Fibroblast of lung (primary cell): ENCODE data around the gene ACSF2. TPM values are rescaled to one million over a fixed set of nuclear protein-coding genes. Genes with fewer than 3 reads are reported as not detected.

Source experiments
- DNase-seq, 2 donors: peaks; one replicate each; pipeline versions ENCODE4 v3.0.0 to v3.0.0-alpha.2; 2010; ENCODE audit warnings: low read depth in 2 of 2
- H2AFZ ChIP-seq: 2 replicates; pipeline ENCODE4 v1.5.1; 2012; ENCODE audit warnings: low read length, control low read depth, inconsistent platforms
- H3K27ac ChIP-seq: 2 replicates; pipeline ENCODE4 v1.5.1; 2011; ENCODE audit warnings: low read length, control low read depth; ENCODE audit not compliant: insufficient read depth
- H3K27me3 ChIP-seq: 2 replicates; pipeline ENCODE4 v1.5.1; 2011; ENCODE audit warnings: mild to moderate bottlenecking, low read length; ENCODE audit not compliant: control insufficient read depth, insufficient read depth
- H3K36me3 ChIP-seq: 2 replicates; pipeline ENCODE4 v1.5.1; 2011; ENCODE audit warnings: low read length; ENCODE audit not compliant: control insufficient read depth, insufficient read depth
- H3K4me1 ChIP-seq: 2 replicates; pipeline ENCODE4 v1.5.1; 2011; ENCODE audit warnings: low read length; ENCODE audit not compliant: control insufficient read depth, insufficient read depth; ENCODE audit errors: extremely low read depth
- H3K4me2 ChIP-seq: 2 replicates; pipeline ENCODE4 v1.5.1; 2011; ENCODE audit warnings: low read length, control low read depth; ENCODE audit not compliant: insufficient read depth; ENCODE audit errors: extremely low read depth
- H3K4me3 ChIP-seq, 4 experiments: fragments of 200-600 bp in 1 of 4; sonication (generic) in 1 of 4; replicated peaks in 1 of 4; 2 replicates each; pipeline ENCODE4 v1.5.1; 2011 to 2016; ENCODE audit warnings: low read length in 4 of 4, low read depth in 3 of 4, mild to moderate bottlenecking in 3 of 4, control low read depth in 2 of 4, inconsistent platforms in 1 of 4, mixed read lengths in 1 of 4; ENCODE audit not compliant: insufficient read depth in 1 of 4; ENCODE audit errors: control extremely low read depth in 1 of 4
- H3K79me2 ChIP-seq: 2 replicates; pipeline ENCODE4 v1.5.1; 2012; ENCODE audit warnings: mild to moderate bottlenecking, low read length, inconsistent platforms; ENCODE audit not compliant: control insufficient read depth, insufficient read depth
- H3K9ac ChIP-seq: 2 replicates; pipeline ENCODE4 v1.5.1; 2011; ENCODE audit warnings: mild to moderate bottlenecking, low read length, control low read depth; ENCODE audit not compliant: insufficient read depth
- H3K9me3 ChIP-seq: 2 replicates; pipeline ENCODE4 v1.5.1; 2012; ENCODE audit warnings: low read depth, low read length; ENCODE audit not compliant: control insufficient read depth, insufficient read depth
- H4K20me1 ChIP-seq: 2 replicates; pipeline ENCODE4 v1.5.1; 2011; ENCODE audit warnings: low read length; ENCODE audit not compliant: control insufficient read depth, insufficient read depth; ENCODE audit errors: extremely low read depth
- CTCF ChIP-seq, 2 donors: IDR thresholded peaks in 1 of 2; conservative IDR thresholded peaks in 1 of 2; 1 replicate in 1 of 2; 2 replicates in 1 of 2; pipeline ENCODE4 v1.5.1; 2011 to 2012; ENCODE audit warnings: low read length in 2 of 2, control low read depth in 1 of 2, inconsistent platforms in 1 of 2, low read depth in 1 of 2, mild to moderate bottlenecking in 1 of 2
- EZH2 ChIP-seq: IDR thresholded peaks from 2 replicates; pipeline ENCODE4 v1.5.1; 2012; ENCODE audit warnings: low read length, control low read depth, mild to moderate bottlenecking; ENCODE audit errors: missing control alignments
- polyA plus RNA-seq, 2 donors: library from polyadenylated mRNA; depleted of rRNA in 1 of 2; stranded (reverse) in 1 of 2; unstranded in 1 of 2; fragments of >200 nt; gene quantifications; 2 replicates each; pipeline ENCODE4 v1.2.1, GENCODE V29; 2011 to 2012; ENCODE audit warnings: missing spikeins in 1 of 2
- total RNA-seq: library from RNA; depleted of rRNA; stranded (reverse); fragments of >200 nt; gene quantifications from 2 replicates; pipeline ENCODE4 v1.2.1, GENCODE V29; 2014

The ACSF2 gene
- total and polyA plus RNA-seq, 2 donors (not counting 1 experiment from before 2014, with no cell fraction given), result 16.5 to 23.6 TPM

- Histone ChIP-seq H3K79me2 (peaks cover 53% of the 10 kb centered on the region), H3K4me2 (no peak overlapping the region), H4K20me1 (peaks cover 2% of the 10 kb centered on the region), H3K4me3 (no peak overlapping the region), H3K27me3 (no peaks in the 10 kb centered on the region), H3K36me3 (peaks cover 61% of the 10 kb centered on the region), H3K9me3 (no peaks in the 10 kb centered on the region), H3K4me1 (no peaks in the 10 kb centered on the region), H3K9ac (no peak overlapping the region), H3K27ac (no peak overlapping the region), H2AFZ (no peak overlapping the region)
- TF ChIP-seq CTCF (conservative IDR thresholded peaks at IDR 0.05 in 1 of 2, IDR thresholded peaks at IDR 0.05 in 1 of 2; ENCODE audit: low read depth in 1 of 2, low read length in 2 of 2) (no peak), EZH2 (no peak)
- no peak for DNase-seq
Measured at GRCh38 chr17:50389534-50389933, 36.5 kb upstream of the ACSF2 start.

GRCh38 chr17:50392621-50393020 is 33.4 kb upstream of the ACSF2 start:
- TF ChIP-seq CTCF (conservative IDR thresholded peaks at IDR 0.05 in 1 of 2, IDR thresholded peaks at IDR 0.05 in 1 of 2; ENCODE audit: low read depth in 1 of 2, low read length in 2 of 2) (no peak), EZH2 (no peak)
- Histone ChIP-seq H3K4me2 (no peak overlapping the region), H2AFZ (no peak overlapping the region), H3K27me3 (no peaks in the 10 kb centered on the region), H3K4me3 (no peak overlapping the region), H3K36me3 (peaks cover 50% of the 10 kb centered on the region), H3K9me3 (no peaks in the 10 kb centered on the region), H3K4me1 (peaks cover 7% of the 10 kb centered on the region), H3K9ac (no peak overlapping the region), H3K27ac (no peak overlapping the region), H3K79me2 (peaks cover 81% of the 10 kb centered on the region), H4K20me1 (peaks cover 2% of the 10 kb centered on the region)
- no peak for DNase-seq

GRCh38 chr17:50393700-50394099 is 32.3 kb upstream of the ACSF2 start:
- no peaks in the 10 kb centered on the region for H3K27me3 ChIP-seq
- H4K20me1 ChIP-seq, result peaks cover 2% of the 10 kb centered on the region
- H3K36me3 ChIP-seq, result peaks cover 42% of the 10 kb centered on the region
- H3K4me2 ChIP-seq, result no peak overlapping the region
- H3K9ac ChIP-seq, result no peak overlapping the region
- no peaks in the 10 kb centered on the region for H3K9me3 ChIP-seq
- H3K4me1 ChIP-seq, result peaks cover 7% of the 10 kb centered on the region
- peaks cover 77% of the 10 kb centered on the region for H3K79me2 ChIP-seq
- no peak overlapping the region for H2AFZ ChIP-seq
- no peak for DNase-seq
- H3K4me3 ChIP-seq, result no peak overlapping the region
- TF ChIP-seq EZH2 (no peak), CTCF (conservative IDR thresholded peaks at IDR 0.05 in 1 of 2, IDR thresholded peaks at IDR 0.05 in 1 of 2; ENCODE audit: low read depth in 1 of 2, low read length in 2 of 2) (no peak)
- no peak overlapping the region for H3K27ac ChIP-seq
